A549 (cell line): ENCODE measurements around the gene CMIP.

Experiments used
- CTCF ChIP-seq: fragments of >200 bp; sonication (Bioruptor Twin); formaldehyde crosslinking; IDR thresholded peaks from 3 replicates; pipeline ENCODE4 v1.5.1; 2016
- FOSL2 ChIP-seq, 2 experiments: fragments of 450-650 bp in 1 of 2; fragments of >200 bp in 1 of 2; sonication (Bioruptor Twin) in 1 of 2; formaldehyde crosslinking; IDR thresholded peaks; 2 replicates each; pipeline versions ENCODE4 v1.5.0 to v1.6.1; 2016 to 2020; ENCODE audit warnings: mild to moderate bottlenecking in 1 of 2, moderate library complexity in 1 of 2
- KDM1A ChIP-seq: fragments of 200-600 bp; sonication (generic); IDR thresholded peaks from 2 replicates; pipeline ENCODE4 v1.6.1; 2016; ENCODE audit warnings: low read depth, mild to moderate bottlenecking
- POLR2A ChIP-seq: IDR thresholded peaks from 2 replicates; pipeline ENCODE4 v1.6.1; 2012; ENCODE audit warnings: mild to moderate bottlenecking, low read length
- RFX5 ChIP-seq: fragments of 450-650 bp; IDR thresholded peaks from 2 replicates; pipeline ENCODE4 v1.7.1; 2014; ENCODE audit warnings: antibody characterized with exemption, mild to moderate bottlenecking, moderate library complexity
- ZFP36 ChIP-seq: fragments of 450-650 bp; IDR thresholded peaks from 2 replicates; pipeline ENCODE4 v1.6.1; 2014; ENCODE audit warnings: borderline replicate concordance; ENCODE audit not compliant: partially characterized antibody

GRCh38 chr16:81642107-81642436 is 197.5 kb downstream of the CMIP start:
- TF ChIP-seq ZFP36 (no peak), KDM1A (no peak), POLR2A (no peak), FOSL2 (IDR thresholded peaks at IDR 0.05) (no peak), FOSL2 (CRISPR knock-in tag; IDR thresholded peaks at IDR 0.05) (no peak), RFX5 (no peak), CTCF (no peak)
